Loucy (cell line): ENCODE measurements around the gene C7orf33.

Experiments used
- H2AFZ ChIP-seq: fragments of 200-600 bp; sonication (generic); 2 replicates; pipeline ENCODE4 v1.6.0; 2016; ENCODE audit warnings: antibody characterized with exemption, mild to moderate bottlenecking, low read length, moderate library complexity
- H3F3A ChIP-seq: fragments of 200-600 bp; 2 replicates; pipeline ENCODE4 v1.6.0; 2016; ENCODE audit warnings: antibody characterized with exemption, low read depth, mild to moderate bottlenecking
- H3K27me3 ChIP-seq: fragments of 200-600 bp; sonication (generic); 2 replicates; pipeline ENCODE4 v1.6.1; 2014; ENCODE audit warnings: low read length, mild to moderate bottlenecking; ENCODE audit not compliant: insufficient read depth, poor library complexity, severe bottlenecking
- H3K36me3 ChIP-seq: fragments of 200-600 bp; sonication (generic); 2 replicates; pipeline ENCODE4 v1.6.1; 2016; ENCODE audit warnings: low read length; ENCODE audit not compliant: insufficient read depth
- H3K4me1 ChIP-seq: fragments of 200-600 bp; sonication (generic); 2 replicates; pipeline ENCODE4 v1.5.1; 2014; ENCODE audit warnings: low read length, mild to moderate bottlenecking; ENCODE audit not compliant: insufficient read depth, poor library complexity, severe bottlenecking
- H3K4me2 ChIP-seq: fragments of 200-600 bp; sonication (generic); 2 replicates; pipeline ENCODE4 v1.6.0; 2014; ENCODE audit warnings: antibody characterized with exemption, low read length, low read depth, mild to moderate bottlenecking; ENCODE audit not compliant: poor library complexity, severe bottlenecking
- H3K4me3 ChIP-seq: fragments of 200-600 bp; sonication (generic); 2 replicates; pipeline ENCODE4 v1.5.1; 2014; ENCODE audit warnings: low read length, mild to moderate bottlenecking, mixed read lengths; ENCODE audit not compliant: poor library complexity, severe bottlenecking
- H3K79me2 ChIP-seq: fragments of 200-600 bp; sonication (generic); 2 replicates; pipeline ENCODE4 v1.6.1; 2014; ENCODE audit warnings: low read length; ENCODE audit not compliant: insufficient read depth
- H3K9ac ChIP-seq: fragments of 200-600 bp; sonication (generic); 2 replicates; pipeline ENCODE4 v1.6.0; 2014; ENCODE audit warnings: mild to moderate bottlenecking, low read depth, low read length, moderate library complexity; ENCODE audit not compliant: poor library complexity, severe bottlenecking
- H3K9me2 ChIP-seq: fragments of 200-600 bp; sonication (generic); replicated peaks from 2 replicates; pipeline ENCODE4 v1.6.1; 2016; ENCODE audit warnings: low read depth, low read length, mixed read lengths
- H3K9me3 ChIP-seq: fragments of 200-600 bp; sonication (generic); 2 replicates; pipeline ENCODE4 v1.6.1; 2014; ENCODE audit warnings: mild to moderate bottlenecking, antibody characterized with exemption, low read length, low read depth; ENCODE audit not compliant: insufficient read depth
- H4K20me1 ChIP-seq: fragments of 200-600 bp; sonication (generic); 2 replicates; pipeline ENCODE4 v1.6.0; 2014; ENCODE audit warnings: antibody characterized with exemption, low read length, mild to moderate bottlenecking; ENCODE audit not compliant: insufficient read depth, poor library complexity, severe bottlenecking
- CTCF ChIP-seq: fragments of 200-600 bp; sonication (generic); conservative IDR thresholded peaks from 2 replicates; pipeline ENCODE4 v1.5.1; 2014; ENCODE audit warnings: mild to moderate bottlenecking, antibody characterized with exemption, low read length
- EZH2phosphoT487 ChIP-seq: fragments of 200-600 bp; IDR thresholded peaks from 2 replicates; pipeline ENCODE4 v1.6.1; 2018; ENCODE audit warnings: antibody characterized with exemption, mild to moderate bottlenecking, moderate library complexity, borderline replicate concordance

C7orf33 gene

GRCh38 chr7:148547951-148548350, 42.6 kb upstream of the C7orf33 start:
- Histone ChIP-seq H3K9me3 (no peaks in the 10 kb centered on the region), H3K79me2 (no peaks in the 10 kb centered on the region), H4K20me1 (no peaks in the 10 kb centered on the region), H3K4me3 (no peak overlapping the region), H3K36me3 (no peaks in the 10 kb centered on the region), H3K9me2 (no peaks in the 10 kb centered on the region; the same call in 1 of the 2 replicates), H3F3A (no peaks in the 10 kb centered on the region), H3K4me1 (no peaks in the 10 kb centered on the region), H3K27me3 (no peaks in the 10 kb centered on the region), H3K9ac (no peak overlapping the region), H3K4me2 (no peak overlapping the region), H2AFZ (no peak overlapping the region)
- TF ChIP-seq EZH2phosphoT487 (no peak), CTCF (no peak)

- H3K4me1 ChIP-seq = no peaks in the 10 kb centered on the region
- no peaks in the 10 kb centered on the region; the same call in 1 of the 2 replicates for H3K9me2 ChIP-seq
- H3K4me2 ChIP-seq = no peak overlapping the region
- H2AFZ ChIP-seq = no peak overlapping the region
- no peaks in the 10 kb centered on the region for H3K9me3 ChIP-seq
- no peaks in the 10 kb centered on the region for H3K27me3 ChIP-seq
- H4K20me1 ChIP-seq = no peaks in the 10 kb centered on the region
- TF ChIP-seq CTCF (no peak), EZH2phosphoT487 (no peak)
- no peaks in the 10 kb centered on the region for H3K36me3 ChIP-seq
- H3F3A ChIP-seq = no peaks in the 10 kb centered on the region
- H3K79me2 ChIP-seq = no peaks in the 10 kb centered on the region
- no peak overlapping the region for H3K4me3 ChIP-seq
- H3K9ac ChIP-seq = no peak overlapping the region
Measured at GRCh38 chr7:148553979-148554378, 36.6 kb upstream of the C7orf33 start.

DNA sequence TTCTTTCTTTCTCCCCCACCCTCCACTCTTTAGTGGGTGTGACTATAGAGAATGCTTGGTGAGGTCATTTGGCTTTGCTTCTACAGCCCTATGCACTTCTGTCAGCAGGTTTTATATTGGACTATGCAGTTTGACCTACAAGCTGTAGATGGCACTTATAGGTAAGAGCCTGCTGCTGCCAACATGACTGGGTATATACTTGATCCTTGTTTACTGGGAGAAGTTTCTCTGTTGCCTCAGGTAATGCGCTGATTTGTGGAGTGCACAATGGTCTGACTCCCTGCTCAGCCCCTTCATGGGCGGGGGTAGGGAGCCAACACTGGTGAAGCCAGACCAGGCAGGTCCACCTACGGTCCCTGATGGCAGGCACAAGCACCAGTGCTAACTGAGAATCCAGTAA, 33.7 kb upstream of the C7orf33 start:
- Histone ChIP-seq H3K4me3 (no peak overlapping the region), H3F3A (no peaks in the 10 kb centered on the region), H3K27me3 (no peaks in the 10 kb centered on the region), H3K9ac (no peak overlapping the region), H3K79me2 (no peaks in the 10 kb centered on the region), H3K4me2 (no peak overlapping the region), H3K4me1 (no peaks in the 10 kb centered on the region), H3K36me3 (no peaks in the 10 kb centered on the region), H4K20me1 (no peaks in the 10 kb centered on the region), H2AFZ (no peak overlapping the region), H3K9me2 (no peaks in the 10 kb centered on the region), H3K9me3 (no peaks in the 10 kb centered on the region)
- TF ChIP-seq EZH2phosphoT487 (no peak), CTCF (no peak)
